CD14-positive monocyte (primary cell): ENCODE measurements around the gene CYBB. TPM values are rescaled to one million over a fixed set of nuclear protein-coding genes. Genes with fewer than 3 reads are reported as not detected.

Experiments
- DNase-seq, 3 donors: peaks; one replicate each; pipeline ENCODE4 v3.0.0-alpha.2; 2011 to 2022
- H2AFZ ChIP-seq: 2 replicates; pipeline ENCODE4 v1.6.0; 2012; ENCODE audit warnings: mild to moderate bottlenecking, low read depth, low read length, inconsistent platforms; ENCODE audit not compliant: insufficient read depth, poor library complexity, severe bottlenecking
- H3K27ac ChIP-seq, 2 donors: 1 replicate in 1 of 2; 2 replicates in 1 of 2; pipeline ENCODE4 v1.5.1; 2012 to 2013; ENCODE audit warnings: low read length in 2 of 2, control low read depth in 1 of 2, inconsistent platforms in 1 of 2, low read depth in 1 of 2, mild to moderate bottlenecking in 1 of 2
- H3K27me3 ChIP-seq, 2 donors: one replicate each; pipeline versions ENCODE4 v1.6.0 to v1.6.1; 2011 to 2013; ENCODE audit warnings: low read length in 2 of 2; ENCODE audit not compliant: control insufficient read depth in 2 of 2, insufficient read depth in 2 of 2
- H3K36me3 ChIP-seq, 2 donors: replicated peaks in 1 of 2; 1 replicate in 1 of 2; 2 replicates in 1 of 2; pipeline versions ENCODE4 v1.5.1 to v1.6.1; 2012 to 2013; ENCODE audit warnings: low read length in 2 of 2, control low read depth in 1 of 2, inconsistent platforms in 1 of 2, mild to moderate bottlenecking in 1 of 2; ENCODE audit not compliant: insufficient read depth in 2 of 2, control insufficient read depth in 1 of 2
- H3K4me1 ChIP-seq, 2 donors: 1 replicate in 1 of 2; 2 replicates in 1 of 2; pipeline versions ENCODE4 v1.5.1 to v1.6.1; 2012 to 2013; ENCODE audit warnings: low read length in 2 of 2, control low read depth in 1 of 2, inconsistent platforms in 1 of 2, mild to moderate bottlenecking in 1 of 2, moderate library complexity in 1 of 2; ENCODE audit not compliant: insufficient read depth in 2 of 2, control insufficient read depth in 1 of 2
- H3K4me2 ChIP-seq: replicated peaks from 2 replicates; pipeline ENCODE3; 2012; ENCODE audit warnings: low read length, moderate library complexity, mild to moderate bottlenecking; ENCODE audit not compliant: poor library complexity, severe bottlenecking; ENCODE audit errors: extremely low read depth
- H3K4me3 ChIP-seq, 3 experiments: fragments of 200-600 bp in 1 of 3; sonication (generic) in 1 of 3; replicated peaks in 1 of 3; 1 replicate in 2 of 3; 2 replicates in 1 of 3; pipeline ENCODE4 v1.5.1; 2011 to 2013; ENCODE audit warnings: low read length in 3 of 3, mild to moderate bottlenecking in 3 of 3, control low read depth in 2 of 3, low read depth in 2 of 3, inconsistent platforms in 1 of 3, moderate library complexity in 1 of 3
- H3K79me2 ChIP-seq: 2 replicates; pipeline ENCODE4 v1.6.0; 2012; ENCODE audit warnings: mild to moderate bottlenecking, control low read depth, inconsistent platforms, low read length, moderate library complexity; ENCODE audit not compliant: insufficient read depth
- H3K9ac ChIP-seq: 2 replicates; pipeline ENCODE4 v1.6.0; 2017; ENCODE audit warnings: low read length, mild to moderate bottlenecking; ENCODE audit not compliant: insufficient read depth, poor library complexity, severe bottlenecking
- H3K9me3 ChIP-seq, 2 donors: replicated peaks in 1 of 2; 1 replicate in 1 of 2; 2 replicates in 1 of 2; pipeline versions ENCODE4 v1.5.1 to v1.6.1; 2012 to 2013; ENCODE audit warnings: low read length in 2 of 2, control low read depth in 1 of 2; ENCODE audit not compliant: control insufficient read depth in 1 of 2, insufficient read depth in 1 of 2
- H4K20me1 ChIP-seq: 2 replicates; pipeline ENCODE4 v1.6.0; 2012; ENCODE audit warnings: mild to moderate bottlenecking, low read length, control low read depth, moderate library complexity; ENCODE audit not compliant: insufficient read depth
- H3K27ac Mint-ChIP-seq, 7 donors: one replicate each; pipeline ENCODE4 v1.8.0; 2020; ENCODE audit warnings: mild to moderate bottlenecking in 7 of 7, mixed read lengths in 7 of 7, moderate library complexity in 6 of 7, inconsistent platforms in 2 of 7
- H3K27me3 Mint-ChIP-seq, 3 donors: one replicate each; pipeline ENCODE4 v1.8.0; 2021 to 2022; ENCODE audit warnings: low read depth in 3 of 3, mild to moderate bottlenecking in 3 of 3, mixed read lengths in 3 of 3, moderate library complexity in 3 of 3, inconsistent platforms in 1 of 3
- H3K36me3 Mint-ChIP-seq, 2 donors: one replicate each; pipeline ENCODE4 v1.8.0; 2020; ENCODE audit warnings: mixed read lengths in 2 of 2, inconsistent platforms in 1 of 2, mild to moderate bottlenecking in 1 of 2
- H3K4me1 Mint-ChIP-seq: one replicate; pipeline ENCODE4 v1.8.0; 2020; ENCODE audit warnings: mild to moderate bottlenecking, mixed read lengths
- H3K4me3 Mint-ChIP-seq, 2 donors: one replicate each; pipeline ENCODE4 v1.8.0; 2020; ENCODE audit warnings: mild to moderate bottlenecking in 2 of 2, mixed read lengths in 2 of 2, moderate library complexity in 1 of 2
- H3K9me3 Mint-ChIP-seq, 7 donors: one replicate each; pipeline ENCODE4 v1.8.0; 2020 to 2022; ENCODE audit warnings: mixed read lengths in 7 of 7, mild to moderate bottlenecking in 6 of 7, moderate library complexity in 6 of 7, inconsistent platforms in 2 of 7
- WGBS: methylation state at CpG from one replicate; pipeline ENCODE4 v1.1.5; 2013; ENCODE audit warnings: missing lambda C conversion rate; ENCODE audit not compliant: insufficient coverage; 5-methylcytosine and 5-hydroxymethylcytosine counted together
- intact Hi-C, 2 donors: fragments of 100-400 bp; cut with micrococcal nuclease; formaldehyde crosslinking; loops; one replicate each; pipeline versions ENCODE4 v1.15.0 to v1.15.1; 2023
- polyA plus RNA-seq, 3 donors: library from polyadenylated mRNA; depleted of rRNA in 1 of 3; unstranded in 2 of 3; stranded (reverse) in 1 of 3; fragments of 300-500 nt in 2 of 3; fragments of >200 nt in 1 of 3; fragmentation: Illumina TruSeq in 2 of 3; gene quantifications; 1 replicate in 2 of 3; 2 replicates in 1 of 3; pipeline ENCODE4 v1.2.3, GENCODE V29; 2012 to 2021
- TF ChIP-seq, protein P1 (sequence below): fragments of 200-600 bp; IDR thresholded peaks from one replicate; pipeline ENCODE4 v1.8.0; 2022; ENCODE audit warnings: antibody characterized with exemption, mild to moderate bottlenecking

Gene CYBB
- polyA plus RNA-seq, 3 donors: 328 to 851 (median 842) TPM

DNA sequence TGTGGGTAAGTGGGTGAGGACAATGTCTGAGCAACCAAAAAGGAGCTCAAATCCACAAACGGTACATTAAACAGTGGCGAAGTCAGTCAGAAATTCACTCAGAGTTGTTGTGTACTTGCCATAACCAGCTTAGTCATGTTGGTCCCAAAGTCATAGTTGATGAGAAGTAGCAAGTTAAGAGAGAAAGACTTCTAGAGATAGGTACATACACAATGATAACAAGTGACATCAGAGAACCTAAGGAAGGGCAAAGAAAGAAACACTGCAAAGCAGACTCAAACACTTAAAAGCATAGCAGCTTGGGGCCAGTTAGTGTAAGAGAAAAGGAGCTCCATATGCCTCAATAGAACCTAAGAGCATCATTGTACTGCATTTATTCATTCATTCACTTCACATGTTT lies 37.3 kb downstream of the CYBB start:
- no peak overlapping the region for H3K4me3 Mint-ChIP-seq
- H3K27ac Mint-ChIP-seq: peak overlapping the region in 4 of 7 donors; percentile 12 to 69 (median 46)
- H3K9me3 Mint-ChIP-seq: peaks cover 0 to 3% (median 0%) of the 10 kb centered on the region in 7 donors
- H3K27ac ChIP-seq: peak overlapping the region in 1 of 2 donors; percentile 1
- H3K36me3 Mint-ChIP-seq: peaks cover 14 to 19% of the 10 kb centered on the region in 2 donors
- H3K9ac ChIP-seq: no peak overlapping the region
- no peak for DNase-seq
- H3K27me3 Mint-ChIP-seq: peaks cover 0 to 12% (median 0%) of the 10 kb centered on the region in 3 donors
- peaks cover 0 to 1% of the 10 kb centered on the region in 2 donors for H3K27me3 ChIP-seq
- H3K79me2 ChIP-seq: no peaks in the 10 kb centered on the region
- no peak overlapping the region for H2AFZ ChIP-seq
- no peaks in the 10 kb centered on the region for H4K20me1 ChIP-seq
- TF ChIP-seq, protein P1, sequence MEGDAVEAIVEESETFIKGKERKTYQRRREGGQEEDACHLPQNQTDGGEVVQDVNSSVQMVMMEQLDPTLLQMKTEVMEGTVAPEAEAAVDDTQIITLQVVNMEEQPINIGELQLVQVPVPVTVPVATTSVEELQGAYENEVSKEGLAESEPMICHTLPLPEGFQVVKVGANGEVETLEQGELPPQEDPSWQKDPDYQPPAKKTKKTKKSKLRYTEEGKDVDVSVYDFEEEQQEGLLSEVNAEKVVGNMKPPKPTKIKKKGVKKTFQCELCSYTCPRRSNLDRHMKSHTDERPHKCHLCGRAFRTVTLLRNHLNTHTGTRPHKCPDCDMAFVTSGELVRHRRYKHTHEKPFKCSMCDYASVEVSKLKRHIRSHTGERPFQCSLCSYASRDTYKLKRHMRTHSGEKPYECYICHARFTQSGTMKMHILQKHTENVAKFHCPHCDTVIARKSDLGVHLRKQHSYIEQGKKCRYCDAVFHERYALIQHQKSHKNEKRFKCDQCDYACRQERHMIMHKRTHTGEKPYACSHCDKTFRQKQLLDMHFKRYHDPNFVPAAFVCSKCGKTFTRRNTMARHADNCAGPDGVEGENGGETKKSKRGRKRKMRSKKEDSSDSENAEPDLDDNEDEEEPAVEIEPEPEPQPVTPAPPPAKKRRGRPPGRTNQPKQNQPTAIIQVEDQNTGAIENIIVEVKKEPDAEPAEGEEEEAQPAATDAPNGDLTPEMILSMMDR: no peak
- H3K4me3 ChIP-seq: peak overlapping the region in 1 of 3 experiments; percentile 1
- H3K4me1 Mint-ChIP-seq: peaks cover 70% of the 10 kb centered on the region
- no peaks in the 10 kb centered on the region for H3K9me3 ChIP-seq
- peaks cover 55 to 61% of the 10 kb centered on the region in 2 donors for H3K4me1 ChIP-seq
- H3K4me2 ChIP-seq: peak overlapping the region; percentile 0
- no CpG with 5 or more reads among the region's 2 CpGs for WGBS
- H3K36me3 ChIP-seq: peaks cover 14 to 19% of the 10 kb centered on the region in 2 donors
- intact Hi-C loops: no loop called here

DNA sequence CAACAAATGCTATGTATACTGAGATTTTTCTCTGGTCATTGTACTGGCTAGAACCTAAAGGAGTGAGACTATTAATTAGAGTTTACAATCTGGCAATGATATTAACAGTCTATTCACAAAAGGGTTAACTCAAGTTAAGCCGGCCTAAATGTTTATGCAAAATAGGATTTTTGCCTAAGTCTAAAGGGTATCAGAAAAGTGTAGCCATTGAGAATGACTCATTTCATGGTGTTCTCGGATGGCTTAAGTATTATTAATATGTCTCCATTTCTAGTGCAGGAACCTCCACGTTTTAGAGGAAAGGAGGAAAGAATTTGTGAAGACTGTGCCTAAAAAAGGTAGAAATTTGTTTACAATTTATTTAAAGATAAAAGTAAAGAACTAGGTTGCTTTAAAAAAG lies 37.7 kb downstream of the CYBB start:
- peak overlapping the region in 3 of 7 donors; percentile 12 to 52 (median 13) for H3K27ac Mint-ChIP-seq

More for the DNA sequence above, 37.7 kb downstream of the CYBB start:
- peaks cover 70% of the 10 kb centered on the region for H3K4me1 Mint-ChIP-seq
- peaks cover 0 to 10% (median 0%) of the 10 kb centered on the region in 3 donors for H3K27me3 Mint-ChIP-seq
- no peak overlapping the region for H3K4me3 Mint-ChIP-seq
- no peaks in the 10 kb centered on the region for H3K79me2 ChIP-seq
- peak overlapping the region; percentile 0 for H3K4me2 ChIP-seq
- peak overlapping the region in 1 of 3 experiments; percentile 1 for H3K4me3 ChIP-seq
- no peak overlapping the region for H2AFZ ChIP-seq
- H3K9ac ChIP-seq: no peak overlapping the region
- peak overlapping the region in 1 of 2 donors; percentile 1 for H3K27ac ChIP-seq
- peaks cover 13 to 15% of the 10 kb centered on the region in 2 donors for H3K36me3 Mint-ChIP-seq
- TF ChIP-seq, protein P1: no peak
- H3K36me3 ChIP-seq: peaks cover 9 to 15% of the 10 kb centered on the region in 2 donors
- H4K20me1 ChIP-seq: no peaks in the 10 kb centered on the region
- H3K9me3 Mint-ChIP-seq: peaks cover 0 to 3% (median 0%) of the 10 kb centered on the region in 7 donors
- intact Hi-C loops: no loop called here
- peak in 2 of 3 donors; percentile 26 to 33 for DNase-seq
- no peaks in the 10 kb centered on the region for H3K27me3 ChIP-seq
- H3K4me1 ChIP-seq: peaks cover 54 to 57% of the 10 kb centered on the region in 2 donors
- H3K9me3 ChIP-seq: no peaks in the 10 kb centered on the region
- WGBS: no CpG with 5 or more reads among the region's 3 CpGs
